DND-41 (cell line): ENCODE results near the gene STC2.

Source experiments
- EZH2 ChIP-seq: IDR thresholded peaks from 3 replicates; pipeline ENCODE4 v1.6.1; 2012; ENCODE audit warnings: borderline replicate concordance, low read depth, mild to moderate bottlenecking, moderate library complexity, low read length, inconsistent platforms; ENCODE audit not compliant: severe bottlenecking
- TF ChIP-seq, protein P1 (sequence below): IDR thresholded peaks from 2 replicates; pipeline ENCODE4 v1.5.1; 2012; ENCODE audit warnings: borderline replicate concordance, low read length, moderate library complexity, mild to moderate bottlenecking; ENCODE audit not compliant: poor library complexity, severe bottlenecking; ENCODE audit errors: extremely low read depth

DNA sequence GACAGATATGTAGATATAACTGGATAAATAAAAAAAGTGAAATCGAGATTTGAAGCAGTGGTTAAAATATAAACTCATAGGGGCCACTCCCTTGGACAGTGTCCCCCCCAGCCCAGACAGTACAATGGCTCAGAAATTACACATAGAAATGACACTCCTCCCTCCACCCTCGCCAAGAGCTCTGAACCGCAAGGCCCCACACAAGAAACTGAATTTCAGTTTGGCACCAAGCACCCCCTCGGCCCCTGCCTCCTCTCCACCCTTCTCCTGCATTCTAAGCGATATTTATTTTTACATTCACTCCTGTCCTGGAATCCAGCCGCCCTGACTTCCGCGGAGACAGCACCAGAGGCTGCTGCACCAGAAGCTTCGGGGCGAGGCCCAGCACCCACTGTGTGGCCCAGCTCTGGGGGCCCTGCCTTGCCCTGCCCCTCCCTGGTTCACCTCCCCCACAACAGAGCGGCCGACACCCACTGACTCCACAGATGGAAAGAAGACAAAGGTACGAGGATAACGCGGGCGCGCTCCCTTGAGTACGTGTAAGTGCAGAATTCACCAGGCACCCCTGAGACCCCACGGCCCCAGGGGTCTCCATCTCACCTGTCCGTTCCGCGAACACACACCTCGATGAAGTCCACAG lies 11.0 kb downstream of the STC2 start:
- TF ChIP-seq EZH2 = no peak
- TF ChIP-seq, protein P1, sequence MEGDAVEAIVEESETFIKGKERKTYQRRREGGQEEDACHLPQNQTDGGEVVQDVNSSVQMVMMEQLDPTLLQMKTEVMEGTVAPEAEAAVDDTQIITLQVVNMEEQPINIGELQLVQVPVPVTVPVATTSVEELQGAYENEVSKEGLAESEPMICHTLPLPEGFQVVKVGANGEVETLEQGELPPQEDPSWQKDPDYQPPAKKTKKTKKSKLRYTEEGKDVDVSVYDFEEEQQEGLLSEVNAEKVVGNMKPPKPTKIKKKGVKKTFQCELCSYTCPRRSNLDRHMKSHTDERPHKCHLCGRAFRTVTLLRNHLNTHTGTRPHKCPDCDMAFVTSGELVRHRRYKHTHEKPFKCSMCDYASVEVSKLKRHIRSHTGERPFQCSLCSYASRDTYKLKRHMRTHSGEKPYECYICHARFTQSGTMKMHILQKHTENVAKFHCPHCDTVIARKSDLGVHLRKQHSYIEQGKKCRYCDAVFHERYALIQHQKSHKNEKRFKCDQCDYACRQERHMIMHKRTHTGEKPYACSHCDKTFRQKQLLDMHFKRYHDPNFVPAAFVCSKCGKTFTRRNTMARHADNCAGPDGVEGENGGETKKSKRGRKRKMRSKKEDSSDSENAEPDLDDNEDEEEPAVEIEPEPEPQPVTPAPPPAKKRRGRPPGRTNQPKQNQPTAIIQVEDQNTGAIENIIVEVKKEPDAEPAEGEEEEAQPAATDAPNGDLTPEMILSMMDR = no peak
